Skeletal muscle tissue (tissue), 4 donors: ENCODE measurements around the gene AK4. TPM values are rescaled to one million over a fixed set of nuclear protein-coding genes. Genes with fewer than 3 reads are reported as not detected.

Experiments used
- H3K27ac ChIP-seq: one replicate; pipeline ENCODE4 v1.7.0; 2013; ENCODE audit warnings: mild to moderate bottlenecking, low read depth, low read length, inconsistent platforms
- H3K27me3 ChIP-seq, 3 donors: one replicate each; pipeline ENCODE4 v1.7.0; 2013; ENCODE audit warnings: low read length in 3 of 3; ENCODE audit not compliant: control insufficient read depth in 3 of 3, insufficient read depth in 3 of 3
- H3K36me3 ChIP-seq, 3 donors: one replicate each; pipeline ENCODE4 v1.7.0; 2013; ENCODE audit warnings: low read length in 3 of 3; ENCODE audit not compliant: control insufficient read depth in 3 of 3, insufficient read depth in 3 of 3
- H3K4me1 ChIP-seq, 3 donors: one replicate each; pipeline ENCODE4 v1.7.0; 2013; ENCODE audit warnings: low read length in 3 of 3, mild to moderate bottlenecking in 3 of 3; ENCODE audit not compliant: control insufficient read depth in 3 of 3, insufficient read depth in 3 of 3
- H3K4me3 ChIP-seq, 3 donors: one replicate each; pipeline ENCODE4 v1.7.0; 2013; ENCODE audit warnings: low read length in 3 of 3
- H3K9ac ChIP-seq, 3 donors: one replicate each; pipeline ENCODE4 v1.7.0; 2013; ENCODE audit warnings: low read length in 3 of 3, mild to moderate bottlenecking in 3 of 3, moderate library complexity in 2 of 3, low read depth in 1 of 3
- H3K9me3 ChIP-seq, 3 donors: one replicate each; pipeline ENCODE4 v1.7.0; 2013; ENCODE audit warnings: low read length in 3 of 3; ENCODE audit not compliant: control insufficient read depth in 3 of 3
- total RNA-seq: library from RNA; depleted of rRNA; stranded (reverse); fragments of >200 nt; gene quantifications from one replicate; pipeline ENCODE4 v1.2.3, GENCODE V29; 2014
- donor health status: Osteomylitis.

Gene AK4
- total RNA-seq, 1 donor from 2014 or later = 6.8 TPM

- no peak overlapping the region for H3K27ac ChIP-seq
- H3K9ac ChIP-seq = no peak overlapping the region
- H3K4me3 ChIP-seq = no peak overlapping the region
- no peaks in the 10 kb centered on the region for H3K4me1 ChIP-seq
- no peaks in the 10 kb centered on the region for H3K27me3 ChIP-seq
- H3K36me3 ChIP-seq = no peaks in the 10 kb centered on the region
- no peaks in the 10 kb centered on the region for H3K9me3 ChIP-seq
Observed at GRCh38 chr1:65209005-65209885, 61.2 kb downstream of the AK4 start.

- Histone ChIP-seq H3K4me1 (no peaks in the 10 kb centered on the region), H3K36me3 (no peaks in the 10 kb centered on the region), H3K4me3 (no peak overlapping the region), H3K27me3 (no peaks in the 10 kb centered on the region), H3K27ac (no peak overlapping the region), H3K9ac (no peak overlapping the region), H3K9me3 (no peaks in the 10 kb centered on the region)
Observed at GRCh38 chr1:65210325-65210724, 62.3 kb downstream of the AK4 start.

GRCh38 chr1:65211331-65211730, 63.3 kb downstream of the AK4 start:
- Histone ChIP-seq H3K27ac (no peak overlapping the region), H3K9me3 (no peaks in the 10 kb centered on the region), H3K36me3 (no peaks in the 10 kb centered on the region), H3K4me1 (no peaks in the 10 kb centered on the region), H3K4me3 (no peak overlapping the region), H3K27me3 (no peaks in the 10 kb centered on the region), H3K9ac (no peak overlapping the region)

GRCh38 chr1:65213271-65214023, 65.4 kb downstream of the AK4 start:
- Histone ChIP-seq H3K4me3 (no peak overlapping the region), H3K27me3 (no peaks in the 10 kb centered on the region), H3K9me3 (no peaks in the 10 kb centered on the region), H3K27ac (no peak overlapping the region), H3K36me3 (no peaks in the 10 kb centered on the region), H3K4me1 (no peaks in the 10 kb centered on the region), H3K9ac (no peak overlapping the region)

GRCh38 chr1:65214340-65215027, 66.5 kb downstream of the AK4 start:
- no peak overlapping the region for H3K27ac ChIP-seq
- H3K9me3 ChIP-seq = no peaks in the 10 kb centered on the region
- no peak overlapping the region for H3K9ac ChIP-seq
- no peak overlapping the region for H3K4me3 ChIP-seq
- no peaks in the 10 kb centered on the region for H3K4me1 ChIP-seq
- no peaks in the 10 kb centered on the region for H3K36me3 ChIP-seq
- H3K27me3 ChIP-seq = no peaks in the 10 kb centered on the region

GRCh38 chr1:65216989-65217388, 69.0 kb downstream of the AK4 start:
- H3K9ac ChIP-seq = no peak overlapping the region

GRCh38 chr1:65221638-65222339, 73.8 kb downstream of the AK4 start:
- no peaks in the 10 kb centered on the region for H3K9me3 ChIP-seq
- H3K4me3 ChIP-seq = no peak overlapping the region
- H3K27ac ChIP-seq = no peak overlapping the region
- H3K36me3 ChIP-seq = no peaks in the 10 kb centered on the region
- H3K9ac ChIP-seq = no peak overlapping the region
- no peaks in the 10 kb centered on the region for H3K4me1 ChIP-seq
- no peaks in the 10 kb centered on the region for H3K27me3 ChIP-seq

More at GRCh38 chr1:65216989-65217388, 69.0 kb downstream of the AK4 start:
- Histone ChIP-seq H3K4me1 (no peaks in the 10 kb centered on the region), H3K27me3 (no peaks in the 10 kb centered on the region), H3K4me3 (no peak overlapping the region), H3K36me3 (no peaks in the 10 kb centered on the region), H3K27ac (no peak overlapping the region), H3K9me3 (no peaks in the 10 kb centered on the region)

GRCh38 chr1:65222340-65222940, 74.4 kb downstream of the AK4 start:
- Histone ChIP-seq H3K9me3 (no peaks in the 10 kb centered on the region), H3K4me1 (no peaks in the 10 kb centered on the region), H3K4me3 (no peak overlapping the region), H3K36me3 (no peaks in the 10 kb centered on the region), H3K9ac (no peak overlapping the region), H3K27ac (no peak overlapping the region), H3K27me3 (no peaks in the 10 kb centered on the region)

GRCh38 chr1:65224681-65225091, 76.7 kb downstream of the AK4 start:
- Histone ChIP-seq H3K27me3 (no peaks in the 10 kb centered on the region), H3K4me3 (no peak overlapping the region), H3K27ac (no peak overlapping the region), H3K4me1 (no peaks in the 10 kb centered on the region), H3K9me3 (no peaks in the 10 kb centered on the region), H3K9ac (no peak overlapping the region), H3K36me3 (no peaks in the 10 kb centered on the region)
